ENCODE results near the gene ATP1A3.

DNA sequence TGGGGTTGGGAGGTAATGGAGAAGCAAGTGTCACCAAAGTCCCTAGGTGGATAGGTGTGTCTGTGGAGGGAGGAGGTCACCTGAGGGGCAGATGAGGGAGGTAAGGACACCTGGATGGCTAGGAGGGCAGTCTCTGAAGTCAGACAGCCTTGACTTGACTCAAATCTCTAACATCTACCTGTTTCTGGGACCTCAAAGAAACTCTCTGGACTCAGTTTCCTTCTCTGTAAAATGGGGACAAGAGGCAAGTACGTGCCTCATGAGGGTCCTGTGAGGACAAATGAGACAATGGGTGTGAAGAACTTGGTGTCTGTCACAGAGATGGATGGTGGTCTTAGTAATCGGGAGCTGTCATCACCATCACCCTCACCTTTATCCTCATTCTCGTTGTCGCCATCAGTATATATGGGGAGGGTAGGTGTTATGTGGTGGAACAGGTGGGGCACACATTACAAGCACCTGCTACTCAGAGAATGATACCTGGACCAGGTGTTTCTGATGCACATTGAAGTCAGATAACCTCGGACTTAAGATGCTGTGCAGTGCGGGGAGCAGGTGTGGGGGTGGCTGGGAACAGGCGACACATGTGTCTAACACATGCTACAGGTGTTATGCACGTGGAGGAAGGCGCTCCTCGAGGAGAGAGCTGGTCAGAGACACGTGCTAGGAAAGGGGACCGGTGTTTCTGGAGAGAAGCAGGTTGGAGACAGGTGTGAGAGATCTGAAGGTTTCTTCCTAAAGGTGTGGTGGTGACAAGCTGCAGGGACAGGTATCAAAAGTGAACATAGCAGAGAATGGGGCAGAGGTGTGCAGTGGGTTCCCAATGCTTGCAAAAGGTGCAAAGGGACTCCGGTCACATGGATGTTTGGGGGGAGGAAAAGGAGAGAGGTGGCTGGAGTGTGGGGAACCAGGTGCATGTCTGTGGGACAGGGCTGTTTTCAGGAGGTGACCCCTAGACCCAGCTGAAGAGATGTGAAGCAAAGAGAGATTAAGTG, 69.6 kb downstream of the ATP1A3 start:
- TF ChIP-seq POLR2AphosphoS5 (IDR thresholded peaks at IDR 0.05; ENCODE audit: low read depth, low read length) (no peak), SIN3A (IDR thresholded peaks at IDR 0.05; ENCODE audit: borderline replicate concordance, insufficient read depth, low read length) (no peak)
